ENCODE data around the gene STK32C. TPM values are rescaled to one million over a fixed set of nuclear protein-coding genes. Genes with fewer than 3 reads are reported as not detected.

STK32C gene
- total RNA-seq, 2 donors from 2014 or later = 8.4 to 9.9 TPM

GRCh38 chr10:132275426-132276178, 32.1 kb downstream of the STK32C start:
- Histone ChIP-seq H3K36me3 (ENCODE audit: control insufficient read depth, insufficient read depth, low read length) (no peaks in the 10 kb centered on the region), H3K27ac (ENCODE audit: low read depth, low read length) (no peak overlapping the region), H3K4me1 (ENCODE audit: control insufficient read depth, insufficient read depth, low read length) (no peaks in the 10 kb centered on the region), H3K27me3 (ENCODE audit: control insufficient read depth, insufficient read depth, low read length, poor library complexity, severe bottlenecking) (no peaks in the 10 kb centered on the region), H3K9me3 (ENCODE audit: control insufficient read depth, low read length) (no peaks in the 10 kb centered on the region), H3K9ac (ENCODE audit: extremely low read depth, low read length, poor library complexity, severe bottlenecking) (no peak overlapping the region), H3K4me3 (ENCODE audit: low read length) (no peak overlapping the region)
- H3K27me3 Mint-ChIP-seq (ENCODE audit: insufficient read depth) = no peaks in the 10 kb centered on the region
- H3K27ac Mint-ChIP-seq = no peak overlapping the region
- H3K36me3 Mint-ChIP-seq (ENCODE audit: low read depth) = no peaks in the 10 kb centered on the region
- no peaks in the 10 kb centered on the region for H3K9me3 Mint-ChIP-seq
- no peak for DNase-seq
- no peak for TF ChIP-seq CTCF (conservative IDR thresholded peaks at IDR 0.05)
- WGBS, 2 experiments (ENCODE audit: insufficient coverage in 1 of 2, insufficient read length in 1 of 2) = 91% methylated on average over 16 to 26 of the region's 26 CpGs
- no peaks in the 10 kb centered on the region for H3K4me1 Mint-ChIP-seq
- H3K4me3 Mint-ChIP-seq = no peak overlapping the region

GRCh38 chr10:132274986-132275385, 32.8 kb downstream of the STK32C start:
- 91 to 93% methylated on average over 6 to 9 of the region's 9 CpGs for WGBS, 2 experiments (ENCODE audit: insufficient coverage in 1 of 2, insufficient read length in 1 of 2)
- Mint-ChIP-seq H3K27me3 (ENCODE audit: insufficient read depth) (no peaks in the 10 kb centered on the region), H3K36me3 (ENCODE audit: low read depth) (no peaks in the 10 kb centered on the region), H3K27ac (no peak overlapping the region), H3K4me1 (no peaks in the 10 kb centered on the region), H3K4me3 (no peak overlapping the region), H3K9me3 (no peaks in the 10 kb centered on the region)
- H3K4me3 ChIP-seq (ENCODE audit: low read length) = no peak overlapping the region
- no peak for DNase-seq
- H3K9me3 ChIP-seq (ENCODE audit: control insufficient read depth, low read length) = no peaks in the 10 kb centered on the region
- H3K9ac ChIP-seq (ENCODE audit: extremely low read depth, low read length, poor library complexity, severe bottlenecking) = no peak overlapping the region
- no peak overlapping the region for H3K27ac ChIP-seq (ENCODE audit: low read depth, low read length)
- no peak for TF ChIP-seq CTCF (conservative IDR thresholded peaks at IDR 0.05)
- no peaks in the 10 kb centered on the region for H3K4me1 ChIP-seq (ENCODE audit: control insufficient read depth, insufficient read depth, low read length)
- no peaks in the 10 kb centered on the region for H3K36me3 ChIP-seq (ENCODE audit: control insufficient read depth, insufficient read depth, low read length)
- H3K27me3 ChIP-seq (ENCODE audit: control insufficient read depth, insufficient read depth, low read length, poor library complexity, severe bottlenecking) = no peaks in the 10 kb centered on the region

- H3K27ac Mint-ChIP-seq = no peak overlapping the region
- no peaks in the 10 kb centered on the region for H3K9me3 ChIP-seq (ENCODE audit: control insufficient read depth, low read length)
- no peaks in the 10 kb centered on the region for H3K27me3 ChIP-seq (ENCODE audit: control insufficient read depth, insufficient read depth, low read length, poor library complexity, severe bottlenecking)
- H3K9me3 Mint-ChIP-seq = no peaks in the 10 kb centered on the region
- no peaks in the 10 kb centered on the region for H3K36me3 Mint-ChIP-seq (ENCODE audit: low read depth)
- H3K4me3 ChIP-seq (ENCODE audit: low read length) = no peak overlapping the region
- DNase-seq = no peak
- H3K27ac ChIP-seq (ENCODE audit: low read depth, low read length) = no peak overlapping the region
- no peaks in the 10 kb centered on the region for H3K27me3 Mint-ChIP-seq (ENCODE audit: insufficient read depth)
- TF ChIP-seq CTCF (conservative IDR thresholded peaks at IDR 0.05) = no peak
- no peak overlapping the region for H3K4me3 Mint-ChIP-seq
- H3K4me1 Mint-ChIP-seq = no peaks in the 10 kb centered on the region
- 87 to 95% methylated on average over 15 to 19 of the region's 19 CpGs for WGBS, 2 experiments (ENCODE audit: insufficient coverage in 1 of 2, insufficient read length in 1 of 2)
- H3K4me1 ChIP-seq (ENCODE audit: control insufficient read depth, insufficient read depth, low read length) = no peaks in the 10 kb centered on the region
- no peaks in the 10 kb centered on the region for H3K36me3 ChIP-seq (ENCODE audit: control insufficient read depth, insufficient read depth, low read length)
- H3K9ac ChIP-seq (ENCODE audit: extremely low read depth, low read length, poor library complexity, severe bottlenecking) = no peak overlapping the region
These were observed 33.2 kb downstream of the STK32C start for GRCh38 chr10:132274581-132274980.

Data from endodermal cell (in vitro differentiated cells).